ENCODE results near the gene SLX9. TPM values are rescaled to one million over a fixed set of nuclear protein-coding genes. Genes with fewer than 3 reads are reported as not detected.

The SLX9 gene
- total RNA-seq, 1 donor, result 14.3 TPM

DNA sequence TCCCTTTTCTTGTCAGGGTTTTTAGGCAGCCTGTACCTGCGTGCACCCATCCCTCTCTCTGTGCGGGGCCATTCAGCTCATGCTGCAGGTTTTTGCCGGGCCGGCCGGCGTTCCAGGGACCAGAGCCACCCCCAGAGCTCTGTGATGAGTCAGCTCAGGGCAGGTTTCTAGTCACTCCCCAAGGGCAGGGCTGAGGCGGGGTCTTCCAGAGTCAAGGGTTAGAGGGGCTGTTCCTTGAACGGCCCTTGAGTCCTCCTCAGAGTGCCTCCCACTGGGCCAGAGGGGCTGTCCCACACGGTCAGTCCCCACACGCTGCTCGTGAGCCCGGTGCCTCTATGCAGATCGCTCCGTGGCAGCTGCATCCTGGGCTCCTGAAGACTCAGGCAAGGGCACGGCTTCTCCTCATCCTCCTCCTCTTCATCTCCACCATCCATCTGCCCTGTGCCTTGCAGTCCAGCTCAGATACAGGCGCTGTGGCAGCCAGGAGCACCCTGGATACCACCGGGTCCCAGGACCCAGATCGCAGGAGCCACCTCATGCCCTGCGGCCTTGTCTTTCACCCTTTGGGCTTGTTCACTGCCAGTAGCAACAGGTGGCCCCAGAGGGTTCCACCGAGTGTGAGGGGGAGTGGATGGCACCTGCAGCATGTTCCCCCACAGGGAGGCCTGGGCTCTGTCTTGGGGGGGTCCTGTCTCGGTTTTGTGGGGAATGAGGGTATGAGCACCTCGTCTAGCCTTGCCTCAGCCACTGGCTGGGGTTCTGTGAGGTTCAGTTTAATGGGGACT lies 17.4 kb downstream of the SLX9 start:
- DNase-seq (ENCODE audit: low read depth in 2 of 3, low spot score in 2 of 3), result no peak

DNA sequence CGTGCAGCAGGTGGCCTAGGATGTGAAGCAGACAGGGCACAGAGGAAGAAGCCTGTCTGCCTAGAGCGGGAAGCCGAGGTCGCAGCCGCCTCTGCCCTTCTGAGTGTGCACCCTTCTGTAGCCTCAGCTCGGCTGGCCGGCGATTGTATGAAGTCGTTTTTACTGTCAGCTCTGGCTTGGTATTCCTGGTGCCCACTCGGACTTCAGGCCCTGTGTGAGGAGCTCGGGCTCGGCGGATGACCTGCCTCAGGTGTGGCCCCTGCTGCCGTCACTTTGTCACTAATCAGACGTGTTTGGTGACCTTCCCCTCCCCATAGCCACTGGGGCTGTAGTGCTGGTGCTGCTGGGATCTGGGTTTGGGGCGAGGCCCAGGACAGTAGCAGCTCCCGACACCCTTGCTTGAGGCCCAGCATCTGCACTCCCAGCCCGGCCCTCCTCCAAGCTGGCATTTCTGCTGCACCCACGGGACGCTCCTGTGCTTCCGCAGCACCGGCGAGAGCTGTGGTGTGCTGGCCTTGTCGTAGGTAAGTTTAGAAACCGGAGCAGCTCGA lies 18.1 kb downstream of the SLX9 start:
- no peak for DNase-seq (ENCODE audit: low read depth in 2 of 3, low spot score in 2 of 3)

DNA sequence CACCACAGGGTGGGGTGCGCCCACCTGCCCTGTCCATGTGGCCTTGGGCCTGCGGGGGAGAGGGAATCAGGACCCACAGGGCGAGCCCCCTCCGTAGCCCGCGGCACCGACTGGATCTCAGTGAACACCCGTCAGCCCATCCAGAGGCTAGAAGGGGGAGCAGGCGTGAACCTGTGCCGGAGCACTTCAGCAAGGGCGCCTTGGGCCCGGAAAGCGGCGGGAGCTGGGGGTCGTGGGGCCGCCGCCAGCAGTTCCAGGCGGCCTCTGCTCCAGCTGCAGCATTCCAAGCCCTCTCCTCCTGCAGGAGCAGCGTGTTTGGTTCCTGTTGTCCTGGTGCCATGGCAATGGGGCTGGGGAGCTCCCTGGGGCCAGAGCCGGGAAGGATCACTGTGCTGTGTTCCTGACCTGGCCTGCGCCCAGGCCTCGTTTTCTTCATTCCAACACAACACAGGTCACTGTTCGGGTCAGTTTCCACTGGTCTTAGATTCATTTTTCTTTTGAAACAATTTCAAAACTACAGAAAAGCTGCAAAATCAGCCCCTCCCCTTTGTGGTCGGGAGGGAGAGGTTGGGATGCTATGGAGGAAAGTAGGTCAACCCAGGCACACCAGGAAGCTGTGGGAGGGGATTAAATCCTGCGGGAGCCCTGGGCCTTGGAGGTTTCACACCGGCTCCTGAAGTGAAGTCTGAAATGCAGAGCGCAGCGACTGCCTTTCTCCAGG lies 18.8 kb downstream of the SLX9 start:
- no peak for DNase-seq (ENCODE audit: low read depth in 2 of 3, low spot score in 2 of 3)

DNA sequence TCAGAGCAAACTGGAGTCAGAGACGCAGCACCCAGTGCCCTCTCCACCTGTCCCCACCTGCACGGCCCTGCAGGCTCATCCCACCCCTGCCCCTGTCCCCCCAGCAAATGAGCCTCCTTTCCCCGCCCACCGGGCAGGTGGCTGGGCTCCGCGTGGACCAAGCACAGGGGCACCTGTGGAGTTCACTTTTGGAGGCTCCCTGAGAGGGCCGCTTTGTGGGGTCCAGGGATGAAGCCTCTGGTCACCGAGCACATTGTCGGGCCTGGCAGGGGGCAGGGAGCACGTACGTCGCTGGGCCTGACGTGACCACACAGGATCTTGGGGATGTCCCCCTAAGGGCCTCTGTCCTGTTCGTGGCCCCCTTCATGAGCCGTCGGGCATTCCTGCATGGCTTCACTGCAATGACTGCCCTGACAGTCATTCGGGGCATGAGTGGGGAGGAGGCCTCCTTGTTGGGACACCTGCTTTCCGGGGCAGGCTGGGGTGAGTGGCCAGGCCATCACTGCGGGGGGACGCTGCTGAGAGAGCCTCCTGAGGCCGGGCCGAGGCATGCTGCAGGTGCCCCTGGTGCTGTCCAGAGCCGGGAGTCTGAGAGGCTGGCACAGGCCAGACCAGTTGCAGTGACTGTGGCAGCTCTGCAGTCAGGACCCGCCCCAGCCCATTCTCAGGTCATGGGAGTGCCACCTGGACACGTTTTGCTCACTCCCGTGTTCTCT lies 19.7 kb downstream of the SLX9 start:
- no peak for DNase-seq (ENCODE audit: low read depth in 2 of 3, low spot score in 2 of 3)

DNA sequence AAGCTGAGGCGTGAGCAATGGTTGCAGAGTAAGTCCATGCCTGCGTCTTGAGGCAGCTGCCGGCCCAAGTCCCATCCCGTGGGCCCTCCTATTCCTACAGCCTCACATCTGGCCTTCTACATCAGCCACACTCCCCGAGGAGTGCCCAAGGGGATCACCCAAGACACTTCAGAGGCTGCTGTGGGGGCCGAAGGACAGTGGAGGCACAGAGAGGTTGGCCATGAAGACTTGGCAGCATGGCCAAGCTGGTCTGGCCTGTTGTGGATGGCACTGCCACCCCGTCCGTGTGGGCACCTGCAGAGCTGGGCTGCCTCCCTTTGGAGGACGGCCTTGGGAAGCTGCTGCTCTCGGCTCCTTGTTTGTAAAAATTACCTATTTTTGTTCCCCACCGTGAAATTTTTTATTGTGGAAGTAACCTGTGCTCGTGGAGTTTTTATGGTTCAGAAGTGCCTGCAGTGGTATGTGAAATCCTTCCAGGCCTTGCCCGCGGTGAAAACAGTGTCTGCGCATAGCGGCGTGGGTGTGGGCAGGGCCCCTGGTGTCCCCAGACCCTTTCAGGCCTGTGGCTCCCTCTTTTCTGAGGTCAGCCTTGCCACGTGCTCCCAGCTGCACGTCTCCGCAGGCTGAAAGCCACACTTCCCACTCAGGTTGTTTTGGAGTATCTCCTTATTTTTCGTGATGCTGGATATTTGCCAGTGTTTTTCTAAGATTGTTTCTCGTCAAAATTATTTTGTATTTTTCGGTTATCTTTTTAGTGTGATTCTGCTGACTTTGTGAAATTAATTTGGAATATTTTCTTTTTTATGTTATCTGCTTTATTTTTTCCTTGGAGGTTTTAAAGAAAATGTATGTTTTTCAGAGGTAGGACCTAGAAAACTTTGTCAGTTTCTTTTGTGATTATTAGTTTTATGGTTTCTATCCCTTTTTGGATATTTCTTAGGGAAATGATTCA lies 20.6 kb downstream of the SLX9 start:
- DNase-seq (ENCODE audit: low read depth in 2 of 3, low spot score in 2 of 3), result no peak

DNA sequence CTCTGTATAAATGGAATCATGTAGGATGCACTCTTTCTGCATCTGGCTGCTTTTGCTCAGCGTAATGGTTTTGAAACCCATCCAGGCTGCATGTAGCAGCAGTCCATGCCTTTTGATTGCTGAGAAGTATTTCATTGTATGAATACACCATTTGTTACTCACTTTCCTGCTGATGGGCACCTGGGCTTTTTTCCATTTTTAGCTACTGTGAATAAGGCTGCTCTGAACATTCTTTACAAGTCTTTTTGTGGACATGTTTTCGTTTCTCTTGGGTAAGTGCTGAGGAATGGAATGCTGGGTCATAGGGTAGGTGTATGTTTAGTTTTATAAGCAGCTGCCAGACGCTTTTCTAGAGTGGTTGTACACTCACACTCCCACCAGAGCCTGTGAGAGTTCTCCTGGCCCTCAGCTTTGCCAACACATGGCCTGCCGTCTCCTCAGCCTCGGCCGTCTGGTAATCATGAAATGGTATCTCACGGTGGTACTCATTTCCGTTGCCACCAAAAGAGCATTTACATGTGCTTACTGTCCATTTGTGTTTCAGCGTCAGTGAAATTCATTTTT lies 22.7 kb downstream of the SLX9 start:
- DNase-seq (ENCODE audit: low read depth in 2 of 3, low spot score in 2 of 3), result no peak

DNA sequence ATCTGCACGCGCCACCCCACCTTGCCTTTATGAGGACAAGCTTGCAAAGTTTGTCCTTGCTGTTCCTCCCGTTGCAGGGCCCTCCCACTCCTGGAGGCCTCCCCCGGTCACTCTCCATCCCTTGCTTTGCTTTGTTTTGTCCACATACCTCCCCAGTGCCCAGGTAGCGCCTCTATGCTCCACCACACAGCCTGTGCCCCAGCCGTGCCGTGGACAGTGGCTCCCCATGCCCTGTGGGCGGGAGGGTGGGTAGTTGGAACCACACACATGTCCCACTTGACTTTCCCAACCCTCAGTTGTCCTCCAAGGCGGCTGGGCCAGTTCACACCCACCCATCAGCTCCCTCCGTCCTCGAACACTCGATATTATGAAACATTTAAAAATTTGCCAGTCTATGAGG lies 24.6 kb downstream of the SLX9 start:
- no peak for DNase-seq (ENCODE audit: low read depth in 2 of 3, low spot score in 2 of 3)

DNA sequence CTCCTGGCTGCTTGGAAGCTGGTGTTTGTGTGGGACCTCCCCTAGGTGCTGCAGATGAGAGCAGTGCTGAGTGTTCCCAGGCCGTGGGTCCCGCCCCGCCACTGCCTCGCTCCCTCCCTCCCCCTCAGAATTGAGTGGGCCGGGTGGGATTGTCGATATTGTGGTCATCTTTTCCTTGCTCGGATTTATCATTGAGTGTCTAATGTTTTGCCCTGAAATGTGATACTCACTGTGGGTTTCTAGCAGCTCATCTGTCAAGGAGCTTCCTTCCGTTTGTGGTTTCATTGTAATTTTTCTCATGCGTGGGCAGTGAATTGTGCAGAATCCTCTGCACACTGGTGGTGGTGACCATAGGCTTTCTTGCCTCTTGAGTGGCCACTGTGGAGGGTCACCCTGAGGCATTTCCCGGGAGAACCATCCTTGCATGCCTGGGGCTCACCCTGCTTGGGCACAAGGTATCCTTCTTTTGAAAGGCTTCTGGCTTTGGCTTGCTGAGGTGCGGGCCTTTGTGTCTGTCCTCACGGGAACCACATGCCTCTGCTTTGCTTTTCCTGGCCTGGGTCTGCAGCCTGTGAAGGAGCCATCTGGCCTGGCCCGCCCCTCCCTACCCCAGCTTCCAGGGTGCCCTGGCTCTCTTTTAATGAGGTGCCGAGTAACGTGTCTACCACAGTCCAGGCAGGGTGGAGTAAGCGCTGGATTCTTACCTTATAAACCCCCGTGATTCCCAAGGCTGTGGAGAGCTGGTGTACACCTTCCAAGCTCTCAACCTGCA lies 25.6 kb downstream of the SLX9 start:
- DNase-seq (ENCODE audit: low read depth in 2 of 3, low spot score in 2 of 3), result no peak

DNA sequence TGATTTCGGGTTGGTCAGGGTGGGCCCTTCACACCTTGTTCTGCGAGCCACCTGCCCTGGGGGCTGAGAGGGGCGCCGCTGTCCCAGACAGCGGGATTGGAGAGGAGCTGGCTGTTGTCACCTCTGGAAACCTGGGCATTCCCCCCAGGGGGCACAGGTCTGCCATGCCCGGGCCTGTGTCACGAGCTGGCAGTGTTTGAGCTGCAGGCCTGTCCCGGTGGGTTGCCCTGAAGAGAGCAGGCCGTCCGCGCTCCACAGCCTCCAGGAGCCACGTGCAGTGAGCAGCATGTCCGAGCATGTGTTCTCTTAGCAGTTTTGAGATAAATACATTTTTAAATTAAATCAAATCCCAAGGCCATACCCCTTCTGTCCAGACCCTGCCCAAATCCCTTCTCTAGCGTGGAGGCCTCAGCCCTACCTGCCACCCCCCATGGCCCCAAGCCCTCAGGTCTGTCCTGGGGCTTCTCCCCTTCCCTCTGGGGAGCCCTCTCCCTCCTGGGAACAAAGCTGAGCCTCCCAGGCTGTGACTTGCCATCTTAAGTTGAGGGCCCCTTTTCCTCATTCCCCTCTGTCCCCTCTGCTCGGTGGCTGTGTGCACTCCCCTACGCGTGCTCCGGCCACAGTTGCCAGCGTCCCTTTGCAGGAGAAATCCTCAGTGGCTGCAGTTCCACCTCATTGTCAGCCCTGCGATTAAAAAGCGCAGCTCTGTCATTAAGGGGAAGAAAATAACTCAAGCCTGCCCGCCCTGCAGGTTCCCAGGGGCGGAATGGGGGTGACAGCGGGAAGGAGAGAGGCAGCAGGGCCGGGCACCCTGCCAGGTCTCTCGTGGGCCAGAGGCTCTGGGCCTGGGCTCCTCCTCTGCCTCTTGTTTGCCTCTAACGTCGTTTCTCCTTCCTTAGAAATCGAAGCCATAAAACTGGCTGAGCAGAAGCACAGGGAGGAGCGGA lies 26.6 kb downstream of the SLX9 start:
- peak in 2 of 3 donors; percentile 68 to 83 for DNase-seq (ENCODE audit: low read depth in 2 of 3, low spot score in 2 of 3)

DNA sequence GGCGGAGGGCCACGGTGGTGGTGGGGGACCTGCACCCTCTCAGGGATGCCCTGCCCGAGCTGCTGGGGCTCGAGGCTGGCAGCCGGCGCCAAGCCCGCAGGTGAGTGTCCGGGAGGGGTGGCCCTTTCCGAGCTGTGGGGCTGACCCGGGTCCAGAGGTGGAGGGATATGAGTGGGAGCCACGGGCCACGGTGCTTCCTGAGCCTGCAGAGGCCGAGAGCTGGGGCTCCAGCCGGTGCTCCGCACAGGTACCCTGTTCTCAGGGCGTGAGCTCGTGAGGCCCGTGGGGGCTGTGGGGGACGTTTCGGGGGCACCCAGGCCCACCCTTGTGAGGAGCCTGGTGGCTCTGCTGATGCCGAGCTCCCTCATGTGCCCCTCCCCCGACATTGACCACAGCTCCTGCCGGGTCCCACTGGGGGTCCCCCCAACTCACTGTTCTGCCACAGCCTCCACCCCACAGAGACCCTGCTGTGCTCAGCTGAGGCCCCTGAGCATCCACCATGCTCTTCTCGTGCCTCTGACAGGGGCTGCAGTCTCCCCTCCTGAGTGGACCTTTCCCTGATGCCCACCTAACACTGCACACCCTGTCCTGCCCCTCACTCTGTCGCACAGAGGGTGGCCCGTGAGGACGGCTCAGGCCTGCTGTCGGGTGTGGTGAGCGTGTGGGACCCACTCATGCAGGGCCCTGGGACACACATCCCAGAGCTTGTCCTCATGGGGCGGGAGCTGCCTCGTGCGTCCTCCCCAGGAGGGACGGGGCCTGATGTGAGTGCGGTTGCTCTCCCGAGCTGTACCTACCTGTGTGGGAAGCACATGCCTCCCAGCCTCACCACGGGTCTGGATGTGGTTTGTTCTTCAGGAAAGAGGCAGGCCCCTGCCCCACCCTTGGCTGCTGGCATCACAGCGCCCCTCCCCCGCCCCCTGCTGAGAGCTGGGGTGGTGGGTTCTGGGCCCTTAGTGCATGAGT lies 27.5 kb downstream of the SLX9 start:
- DNase-seq (ENCODE audit: low read depth in 2 of 3, low spot score in 2 of 3), result no peak

DNA sequence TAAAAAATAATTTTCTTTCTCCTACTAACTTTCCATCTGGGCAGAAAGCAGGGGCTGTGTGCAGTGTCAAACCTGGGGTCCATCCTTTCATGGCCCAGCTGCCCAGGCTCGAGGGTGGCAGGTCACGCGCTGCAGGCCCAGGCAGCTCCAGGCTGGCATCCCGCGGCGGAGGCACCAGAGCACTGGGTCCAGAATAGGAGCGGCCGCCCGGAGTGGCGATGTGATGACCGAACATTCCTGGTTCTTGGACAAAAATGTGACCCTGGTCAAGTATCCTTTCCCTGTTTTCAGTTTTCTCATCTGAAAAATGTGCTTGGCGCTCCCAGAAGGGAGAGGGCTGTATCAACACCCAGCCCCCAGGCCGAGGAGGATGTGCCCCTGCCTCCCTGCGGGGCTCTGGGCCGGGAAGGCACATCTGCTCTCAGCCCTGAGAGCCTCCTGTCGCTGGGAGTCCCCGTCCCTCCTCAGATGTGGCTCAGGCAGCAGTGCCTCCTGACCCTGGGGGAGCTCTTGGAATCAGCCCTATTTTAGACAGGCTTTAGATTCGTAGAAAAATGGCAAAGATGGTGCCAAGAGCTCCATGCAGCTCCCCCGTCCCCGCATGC lies 29.3 kb downstream of the SLX9 start:
- DNase-seq (ENCODE audit: low read depth in 2 of 3, low spot score in 2 of 3), result no peak

DNA sequence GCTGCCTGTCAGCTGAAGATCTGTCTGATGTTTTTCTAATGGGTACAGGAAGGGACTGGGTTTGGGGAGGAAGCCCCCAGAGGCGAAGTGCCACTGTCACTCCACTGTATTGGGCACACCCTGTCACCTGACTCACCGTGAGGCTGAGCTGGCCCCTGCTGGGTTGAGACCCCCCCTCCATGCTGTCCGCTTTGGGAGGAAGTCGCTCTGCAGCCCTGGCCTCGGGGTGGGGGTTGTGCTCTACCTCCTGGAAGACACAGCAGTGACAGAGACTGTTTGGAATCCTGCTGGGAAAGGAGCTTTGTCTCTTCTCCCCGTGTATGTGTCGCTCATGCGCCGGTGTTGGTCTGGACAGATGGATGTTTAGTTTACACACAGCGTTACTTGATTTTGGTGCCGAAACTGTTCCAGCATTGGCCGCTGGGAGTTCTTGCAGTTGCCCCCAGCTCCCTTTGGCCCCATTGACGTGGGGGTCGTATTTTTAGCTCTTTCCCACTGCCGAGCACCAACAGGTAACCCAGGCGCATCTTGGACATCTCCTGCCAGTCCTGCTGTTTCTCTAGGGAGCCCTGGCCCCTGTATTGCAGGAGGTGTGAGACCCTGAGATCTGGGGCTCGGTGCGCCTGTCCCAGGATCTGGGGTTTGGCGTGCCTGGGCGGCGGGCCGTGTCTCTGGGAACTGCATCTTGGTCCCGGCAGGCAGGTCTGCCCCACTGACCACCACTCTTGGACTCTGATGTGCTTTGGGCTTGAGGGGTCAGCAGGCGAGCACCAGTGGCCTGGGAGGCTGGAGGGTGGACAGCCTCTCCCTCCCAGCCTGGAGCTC lies 30.3 kb downstream of the SLX9 start:
- DNase-seq (ENCODE audit: low read depth in 2 of 3, low spot score in 2 of 3), result peak in 2 of 3 donors; percentile 57 to 69

DNA sequence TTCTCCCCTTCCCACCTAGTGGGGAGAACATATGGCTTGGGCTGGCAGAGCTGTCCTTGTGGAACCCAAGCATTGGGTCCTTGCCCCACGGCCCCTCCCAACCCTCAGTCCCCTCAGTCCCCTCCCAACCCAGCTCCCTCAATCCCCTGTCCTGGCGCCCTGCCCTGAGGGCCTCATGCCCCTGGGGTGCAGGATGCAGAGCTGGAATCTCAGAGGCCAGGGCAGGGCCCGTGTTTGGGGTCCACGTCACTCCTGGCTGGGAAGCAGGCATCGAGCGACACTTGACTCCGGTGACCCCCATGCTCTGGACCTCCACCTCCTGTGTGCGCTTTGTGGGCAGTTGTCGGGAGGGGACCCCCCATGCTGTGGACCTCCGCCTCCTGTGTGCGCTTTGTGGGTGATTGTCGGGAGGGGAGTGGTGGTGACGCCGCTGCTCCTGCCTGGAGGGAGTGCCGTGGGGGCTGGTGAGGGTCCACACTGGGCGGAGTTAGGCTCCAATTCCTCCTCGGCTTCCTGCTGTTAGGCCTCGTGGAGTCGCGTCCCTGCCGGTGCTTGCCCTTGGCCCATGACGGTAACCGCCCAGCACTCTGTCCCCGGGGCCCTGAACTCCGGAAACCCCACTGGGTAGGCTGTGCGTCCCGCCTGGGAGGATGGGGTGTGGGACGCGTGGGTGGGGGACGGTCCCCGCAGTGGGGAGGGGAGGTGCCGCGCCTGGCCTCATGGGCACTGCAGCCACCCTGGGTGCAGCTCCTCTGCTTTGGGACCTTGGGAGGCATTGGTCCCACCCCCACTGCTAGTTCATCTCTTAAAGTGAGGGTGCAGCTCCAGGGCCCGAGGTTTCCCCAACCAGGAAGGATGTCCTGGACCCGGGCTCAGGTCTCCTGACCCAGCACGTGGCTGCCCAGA lies 31.2 kb downstream of the SLX9 start:
- DNase-seq (ENCODE audit: low read depth in 2 of 3, low spot score in 2 of 3), result no peak

DNA sequence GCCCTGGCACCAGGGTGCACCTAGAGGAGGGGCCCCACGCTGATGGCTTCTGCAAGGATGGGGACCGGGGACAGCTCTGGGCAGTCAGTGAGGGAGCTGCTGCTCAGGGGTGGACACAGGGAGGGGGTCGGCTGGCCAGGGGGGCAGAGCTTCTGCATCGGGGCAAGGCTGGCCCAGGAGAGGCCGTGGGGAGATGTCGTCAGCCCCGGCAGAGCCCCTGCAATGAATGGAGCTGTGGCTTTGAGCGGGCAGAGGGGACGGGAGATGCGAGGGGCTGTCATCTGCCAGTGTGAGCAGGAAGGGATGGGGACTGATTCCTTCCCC lies 31.8 kb downstream of the SLX9 start:
- no peak for DNase-seq (ENCODE audit: low read depth in 2 of 3, low spot score in 2 of 3)

Data from hematopoietic multipotent progenitor cell (in vitro differentiated cells).